Chondrocyte (in vitro differentiated cells): ENCODE results near the gene KMT5B. TPM values are rescaled to one million over a fixed set of nuclear protein-coding genes. Genes with fewer than 3 reads are reported as not detected.

Experiments used
- DNase-seq: peaks from one replicate; pipeline ENCODE4 v3.0.0; 2021; ENCODE audit warnings: mixed read lengths, low spot score
- H3K27ac Mint-ChIP-seq: one replicate; pipeline ENCODE4 v1.8.0; 2021; ENCODE audit warnings: mild to moderate bottlenecking, moderate library complexity, mixed read lengths; ENCODE audit not compliant: unreplicated experiment
- H3K27me3 Mint-ChIP-seq: 2 replicates; pipeline ENCODE4 v1.8.0; 2021; ENCODE audit warnings: low read depth, mixed read lengths
- H3K36me3 Mint-ChIP-seq: 2 replicates; pipeline ENCODE4 v1.8.0; 2021; ENCODE audit warnings: low read depth, mixed read lengths
- H3K4me1 Mint-ChIP-seq: 2 replicates; pipeline ENCODE4 v1.8.0; 2021; ENCODE audit warnings: low read depth, mild to moderate bottlenecking, mixed read lengths
- H3K4me3 Mint-ChIP-seq: one replicate; pipeline ENCODE4 v1.8.0; 2021; ENCODE audit warnings: mild to moderate bottlenecking, moderate library complexity, mixed read lengths; ENCODE audit not compliant: unreplicated experiment
- H3K9me3 Mint-ChIP-seq: 2 replicates; pipeline ENCODE4 v1.8.0; 2021; ENCODE audit warnings: low read depth, mixed read lengths
- CTCF ChIP-seq: fragments of 200-600 bp; sonication (generic); IDR thresholded peaks from 2 replicates; pipeline ENCODE4 v1.5.0; 2021; ENCODE audit warnings: antibody characterized with exemption, mild to moderate bottlenecking, moderate library complexity
- total RNA-seq: library from RNA; stranded (reverse); gene quantifications from 3 replicates; pipeline ENCODE4 v1.2.1, GENCODE V29; 2021

Gene KMT5B
- total RNA-seq, 1 donor from 2014 or later = 44.4 TPM

- no peak overlapping the region for H3K27ac Mint-ChIP-seq
- H3K9me3 Mint-ChIP-seq = peaks cover 7% of the 10 kb centered on the region
- H3K4me3 Mint-ChIP-seq = no peak overlapping the region
- no peak for DNase-seq
- TF ChIP-seq CTCF = no peak
- H3K27me3 Mint-ChIP-seq = no peaks in the 10 kb centered on the region
- peaks cover 2% of the 10 kb centered on the region for H3K36me3 Mint-ChIP-seq
- H3K4me1 Mint-ChIP-seq = no peaks in the 10 kb centered on the region
These were observed 75.3 kb downstream of the KMT5B start for GRCh38 chr11:68137833-68138232.

- no peak overlapping the region for H3K27ac Mint-ChIP-seq
- no peak overlapping the region for H3K4me3 Mint-ChIP-seq
- H3K36me3 Mint-ChIP-seq = peaks cover 9% of the 10 kb centered on the region
- peaks cover 14% of the 10 kb centered on the region for H3K9me3 Mint-ChIP-seq
- H3K4me1 Mint-ChIP-seq = no peaks in the 10 kb centered on the region
- TF ChIP-seq CTCF = no peak
- H3K27me3 Mint-ChIP-seq = no peaks in the 10 kb centered on the region
- DNase-seq = no peak
These were observed 76.2 kb downstream of the KMT5B start for GRCh38 chr11:68136866-68137265.

GRCh38 chr11:68135161-68135560 is 77.9 kb downstream of the KMT5B start:
- no peaks in the 10 kb centered on the region for H3K27me3 Mint-ChIP-seq
- H3K4me3 Mint-ChIP-seq = no peak overlapping the region
- no peak overlapping the region for H3K27ac Mint-ChIP-seq
- no peak for TF ChIP-seq CTCF
- peaks cover 15% of the 10 kb centered on the region for H3K9me3 Mint-ChIP-seq
- peaks cover 9% of the 10 kb centered on the region for H3K36me3 Mint-ChIP-seq
- H3K4me1 Mint-ChIP-seq = no peaks in the 10 kb centered on the region
- no peak for DNase-seq

GRCh38 chr11:68133761-68134160 is 79.3 kb downstream of the KMT5B start:
- Mint-ChIP-seq H3K4me3 (no peak overlapping the region), H3K9me3 (peaks cover 15% of the 10 kb centered on the region), H3K36me3 (peaks cover 9% of the 10 kb centered on the region), H3K27me3 (no peaks in the 10 kb centered on the region), H3K4me1 (peaks cover 11% of the 10 kb centered on the region), H3K27ac (no peak overlapping the region)
- DNase-seq = no peak
- no peak for TF ChIP-seq CTCF

- Mint-ChIP-seq H3K27ac (no peak overlapping the region), H3K4me3 (no peak overlapping the region), H3K36me3 (peaks cover 9% of the 10 kb centered on the region), H3K9me3 (peaks cover 14% of the 10 kb centered on the region), H3K27me3 (no peaks in the 10 kb centered on the region), H3K4me1 (peaks cover 22% of the 10 kb centered on the region)
- TF ChIP-seq CTCF = no peak
- DNase-seq = no peak
These were observed 83.0 kb downstream of the KMT5B start for GRCh38 chr11:68130121-68130520.
